ENCODE data around the gene CORO7.

The CORO7 gene

DNA sequence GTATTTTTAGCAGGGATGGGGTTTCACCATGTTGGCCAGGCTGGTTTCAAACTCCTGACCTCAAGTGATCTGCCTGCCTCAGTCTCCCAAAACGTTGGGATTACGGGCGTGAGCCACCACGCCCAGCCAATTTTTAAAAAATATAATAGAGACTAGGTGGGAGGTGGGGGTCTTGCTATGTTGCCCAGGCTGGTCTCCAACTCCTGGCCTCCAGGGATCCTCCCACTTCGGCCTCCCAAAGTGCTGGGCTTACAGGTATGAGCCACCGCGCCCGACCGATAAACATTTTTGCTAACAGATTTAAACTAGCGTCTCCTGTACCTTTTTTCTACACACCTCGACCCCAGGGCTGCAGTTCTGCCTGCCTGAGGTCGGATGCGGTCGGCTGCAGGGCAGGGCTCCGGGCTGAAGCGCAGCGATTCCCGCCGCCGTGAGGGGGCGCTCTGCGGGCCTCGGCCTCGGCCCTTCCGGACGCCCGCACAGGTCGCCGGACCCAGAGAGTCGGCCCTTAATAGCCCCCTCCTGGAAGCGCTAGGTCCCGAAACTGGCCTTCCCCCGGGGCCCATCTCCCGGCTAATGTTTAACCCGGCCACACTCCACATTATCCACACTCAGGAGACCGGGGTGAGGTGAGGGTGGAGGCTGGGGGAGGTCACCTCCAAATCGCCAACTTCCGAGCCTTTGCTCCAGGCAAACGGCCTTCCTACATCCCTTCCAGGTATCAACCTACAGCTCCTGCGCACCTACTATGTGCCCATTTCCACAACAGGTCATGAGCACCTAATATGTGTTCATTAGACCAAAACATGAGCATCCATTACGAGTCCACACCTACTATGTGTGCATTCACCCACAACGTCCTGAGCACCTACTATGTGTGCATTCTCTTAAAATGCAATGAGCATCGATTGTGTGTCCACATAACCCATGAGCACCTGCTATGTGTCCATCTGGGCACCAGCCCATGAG lies 102.5 kb downstream of the CORO7 start:
- no peak for TF ChIP-seq SIN3A (IDR thresholded peaks at IDR 0.05; ENCODE audit: borderline replicate concordance, insufficient read depth, low read length)
- no peak for TF ChIP-seq TAF1 (IDR thresholded peaks at IDR 0.05; ENCODE audit: borderline replicate concordance, insufficient read depth, low read length)
- TF ChIP-seq REST (IDR thresholded peaks at IDR 0.05; ENCODE audit: insufficient read depth in 1 of 2, low read depth in 2 of 2, low read length in 2 of 2) = no peak
- no peak for TF ChIP-seq POLR2AphosphoS5 (IDR thresholded peaks at IDR 0.05; ENCODE audit: low read depth, low read length)
- no peak for TF ChIP-seq FOXP2 (optimal IDR thresholded peaks at IDR 0.05; ENCODE audit: borderline replicate concordance, extremely low read depth, extremely low read length, insufficient read depth)

- TF ChIP-seq TAF1 (IDR thresholded peaks at IDR 0.05; ENCODE audit: borderline replicate concordance, insufficient read depth, low read length) (no peak), SIN3A (IDR thresholded peaks at IDR 0.05; ENCODE audit: borderline replicate concordance, insufficient read depth, low read length) (no peak), POLR2AphosphoS5 (IDR thresholded peaks at IDR 0.05; ENCODE audit: low read depth, low read length) (no peak), FOXP2 (optimal IDR thresholded peaks at IDR 0.05; ENCODE audit: borderline replicate concordance, extremely low read depth, extremely low read length, insufficient read depth) (no peak), REST (IDR thresholded peaks at IDR 0.05; ENCODE audit: insufficient read depth in 1 of 2, low read depth in 2 of 2, low read length in 2 of 2) (no peak)
Observed at GRCh38 chr16:4309833-4310266, 106.5 kb downstream of the CORO7 start.

GRCh38 chr16:4309102-4309832 lies 107.1 kb downstream of the CORO7 start:
- TF ChIP-seq POLR2AphosphoS5 (IDR thresholded peaks at IDR 0.05; ENCODE audit: low read depth, low read length) = no peak
- TF ChIP-seq SIN3A (IDR thresholded peaks at IDR 0.05; ENCODE audit: borderline replicate concordance, insufficient read depth, low read length) = no peak
- TF ChIP-seq REST (IDR thresholded peaks at IDR 0.05; ENCODE audit: insufficient read depth in 1 of 2, low read depth in 2 of 2, low read length in 2 of 2) = no peak
- TF ChIP-seq FOXP2 (optimal IDR thresholded peaks at IDR 0.05; ENCODE audit: borderline replicate concordance, extremely low read depth, extremely low read length, insufficient read depth) = no peak
- TF ChIP-seq TAF1 (IDR thresholded peaks at IDR 0.05; ENCODE audit: borderline replicate concordance, insufficient read depth, low read length) = no peak

DNA sequence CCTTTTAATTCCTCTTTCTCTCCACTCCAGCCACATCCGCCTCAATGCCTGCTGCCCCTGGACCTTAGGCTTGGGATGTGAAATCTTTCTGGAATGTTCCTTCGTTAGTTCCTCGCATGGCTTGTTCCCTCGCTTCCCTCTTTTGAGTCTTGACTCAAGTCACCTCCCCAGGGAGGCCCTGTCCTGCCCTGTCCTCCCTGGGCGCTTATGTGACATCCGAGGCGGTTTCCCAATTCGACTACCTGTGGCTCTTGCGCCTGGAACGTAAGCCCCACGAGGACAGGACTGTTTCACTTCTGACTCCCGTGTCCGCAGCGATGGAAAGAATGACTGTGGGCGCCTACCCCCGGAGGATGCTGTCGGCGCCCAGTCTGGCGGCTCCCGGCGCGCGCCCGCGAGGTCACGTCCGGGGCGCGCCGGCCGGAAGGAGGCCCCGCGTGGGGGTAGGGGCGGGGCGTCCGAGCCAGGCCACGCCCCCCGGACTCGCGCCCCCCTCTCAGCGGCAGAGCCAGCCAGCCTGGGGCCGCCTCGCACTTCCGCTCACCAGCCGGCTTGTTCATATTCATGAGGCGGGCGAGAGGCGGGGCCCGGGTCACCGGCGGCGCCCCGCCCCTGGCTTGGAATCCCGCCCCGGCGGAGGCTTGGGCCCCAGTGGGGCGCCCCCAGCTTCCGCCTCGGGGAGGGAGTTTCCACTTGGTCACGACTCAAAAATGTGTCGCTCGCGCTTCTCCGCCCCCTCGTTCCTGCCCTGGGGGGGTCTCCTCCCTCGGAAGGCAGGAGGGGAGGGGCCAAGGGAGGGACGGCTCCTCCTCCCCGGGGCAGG lies 109.0 kb downstream of the CORO7 start:
- TF ChIP-seq POLR2AphosphoS5 (IDR thresholded peaks at IDR 0.05; ENCODE audit: low read depth, low read length) (no peak), REST (IDR thresholded peaks at IDR 0.05; ENCODE audit: insufficient read depth in 1 of 2, low read depth in 2 of 2, low read length in 2 of 2) (no peak), SIN3A (IDR thresholded peaks at IDR 0.05; ENCODE audit: borderline replicate concordance, insufficient read depth, low read length) (no peak), FOXP2 (optimal IDR thresholded peaks at IDR 0.05; ENCODE audit: borderline replicate concordance, extremely low read depth, extremely low read length, insufficient read depth) (no peak), TAF1 (IDR thresholded peaks at IDR 0.05; ENCODE audit: borderline replicate concordance, insufficient read depth, low read length) (no peak)

All from PFSK-1 (cell line).